Measurements from ENCODE around the gene IFI35. TPM values are rescaled to one million over a fixed set of nuclear protein-coding genes. Genes with fewer than 3 reads are reported as not detected.

IFI35 gene
- total and polyA plus RNA-seq, 9 of the 15 experiments (the other 6 are each of a cell fraction or from before 2014, with no cell fraction given): 4.4 to 13.1 (median 10.2) TPM

DNA sequence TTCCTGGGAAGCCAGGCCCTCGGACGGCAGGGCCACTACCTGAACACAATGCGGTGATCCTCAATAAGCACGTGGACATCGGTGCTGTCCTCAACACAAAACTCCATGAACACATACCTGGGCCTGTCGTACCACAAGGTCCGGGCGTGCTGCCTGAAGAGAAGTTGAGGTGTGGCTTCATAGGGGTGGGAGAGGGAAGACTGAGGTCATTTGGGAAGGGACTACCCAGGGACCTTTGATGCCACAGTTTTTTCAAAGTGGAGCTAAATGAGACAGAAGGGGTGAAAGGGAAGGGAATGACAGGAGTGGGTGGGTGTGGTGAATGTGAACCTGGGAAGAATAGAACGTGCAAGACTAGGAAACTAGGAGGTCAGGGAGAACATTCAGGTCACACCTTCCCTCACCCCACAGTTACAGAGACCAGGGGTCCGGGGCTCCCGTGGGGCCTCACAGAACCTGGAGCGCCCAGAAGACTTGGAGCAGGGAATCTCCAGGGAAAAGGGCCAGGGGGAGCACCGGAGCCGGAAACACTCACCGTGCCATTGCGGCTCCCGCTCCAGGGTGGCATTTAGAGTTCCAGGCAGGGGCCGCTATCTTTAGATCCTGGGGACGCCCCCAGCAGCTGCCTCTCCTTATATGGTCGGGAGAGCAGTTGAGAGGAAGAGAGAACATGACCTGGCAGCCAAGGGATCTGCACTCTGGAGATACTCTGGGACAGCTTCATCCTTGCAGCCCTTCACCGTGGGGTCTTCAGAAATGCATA is 26.9 kb upstream of the IFI35 start, which contains the start of gene PTGES3L (continued):
- TF ChIP-seq GABPA (tag; conservative IDR thresholded peaks at IDR 0.05; ENCODE audit: low read depth) (peak; percentile 80), DPF2 (IDR thresholded peaks at IDR 0.05) (peak; percentile 72), LEF1 (IDR thresholded peaks at IDR 0.05) (peak; percentile 42; the same call in 1 of the 2 replicates), CHD4 (IDR thresholded peaks at IDR 0.05; ENCODE audit: insufficient read depth, insufficient replicate concordance, low read depth, low read length, poor library complexity, severe bottlenecking) (no peak), XRCC5 (IDR thresholded peaks at IDR 0.05; ENCODE audit: low read depth, low read length) (no peak; the same call in 1 of the 2 replicates), BRD4 (IDR thresholded peaks at IDR 0.05) (peak; percentile 19; the same call in 1 of the 2 replicates), HDAC8 (tag; IDR thresholded peaks at IDR 0.05) (no peak), L3MBTL2 (IDR thresholded peaks at IDR 0.05) (peak; percentile 86), NBN (IDR thresholded peaks at IDR 0.05; ENCODE audit: low read depth) (no peak), MYC (IDR thresholded peaks at IDR 0.05; ENCODE audit: low read depth, low read length) (0 out of 2 replicates have a peak, but pooled peaks have one; percentile 50), MYC (CRISPR knock-in tag; IDR thresholded peaks at IDR 0.05; ENCODE audit: borderline replicate concordance, low read depth) (no peak), NKRF (IDR thresholded peaks at IDR 0.05; ENCODE audit: borderline replicate concordance) (peak; percentile 62; the same call in 1 of the 2 replicates), ZFP30 (CRISPR knock-in tag; IDR thresholded peaks at IDR 0.05; ENCODE audit: borderline replicate concordance) (no peak), SREBF1 (IDR thresholded peaks at IDR 0.05; ENCODE audit: borderline replicate concordance, low read depth, low read length) (no peak), ARID3A (IDR thresholded peaks at IDR 0.05; ENCODE audit: borderline replicate concordance, low read depth, low read length) (no peak), CTCF (IDR thresholded peaks at IDR 0.05 in 2 of 3, conservative IDR thresholded peaks at IDR 0.05 in 1 of 3; ENCODE audit: insufficient read depth in 2 of 3, low read depth in 1 of 3, low read length in 3 of 3) (no peak), RBM17 (IDR thresholded peaks at IDR 0.05; ENCODE audit: borderline replicate concordance, low read depth, low read length) (no peak), CREM (IDR thresholded peaks at IDR 0.05; ENCODE audit: low read depth) (0 out of 2 replicates have a peak, but pooled peaks have one; percentile 7)
- TF ChIP-seq, protein P1, sequence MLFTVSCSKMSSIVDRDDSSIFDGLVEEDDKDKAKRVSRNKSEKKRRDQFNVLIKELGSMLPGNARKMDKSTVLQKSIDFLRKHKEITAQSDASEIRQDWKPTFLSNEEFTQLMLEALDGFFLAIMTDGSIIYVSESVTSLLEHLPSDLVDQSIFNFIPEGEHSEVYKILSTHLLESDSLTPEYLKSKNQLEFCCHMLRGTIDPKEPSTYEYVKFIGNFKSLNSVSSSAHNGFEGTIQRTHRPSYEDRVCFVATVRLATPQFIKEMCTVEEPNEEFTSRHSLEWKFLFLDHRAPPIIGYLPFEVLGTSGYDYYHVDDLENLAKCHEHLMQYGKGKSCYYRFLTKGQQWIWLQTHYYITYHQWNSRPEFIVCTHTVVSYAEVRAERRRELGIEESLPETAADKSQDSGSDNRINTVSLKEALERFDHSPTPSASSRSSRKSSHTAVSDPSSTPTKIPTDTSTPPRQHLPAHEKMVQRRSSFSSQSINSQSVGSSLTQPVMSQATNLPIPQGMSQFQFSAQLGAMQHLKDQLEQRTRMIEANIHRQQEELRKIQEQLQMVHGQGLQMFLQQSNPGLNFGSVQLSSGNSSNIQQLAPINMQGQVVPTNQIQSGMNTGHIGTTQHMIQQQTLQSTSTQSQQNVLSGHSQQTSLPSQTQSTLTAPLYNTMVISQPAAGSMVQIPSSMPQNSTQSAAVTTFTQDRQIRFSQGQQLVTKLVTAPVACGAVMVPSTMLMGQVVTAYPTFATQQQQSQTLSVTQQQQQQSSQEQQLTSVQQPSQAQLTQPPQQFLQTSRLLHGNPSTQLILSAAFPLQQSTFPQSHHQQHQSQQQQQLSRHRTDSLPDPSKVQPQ (CRISPR knock-in tag; IDR thresholded peaks at IDR 0.05; ENCODE audit: borderline replicate concordance): no peak
